GM13977 (cell line): Measurements from ENCODE around the gene C1orf74.

Source experiments
- DNase-seq: peaks from one replicate; pipeline ENCODE4 v3.0.0; 2012; ENCODE audit warnings: low spot score
- in situ Hi-C: fragments of 300-500 bp; cut with MboI; formaldehyde crosslinking; loops from one replicate; pipeline ENCODE4 v1.12.0; 2022; ENCODE audit warnings: low sequenced_read_pairs, low pct_unique_long_range_greater_than_20kb, mixed read lengths, inconsistent platforms; ENCODE audit not compliant: unreplicated experiment
- TF ChIP-seq, protein P1 (sequence below): IDR thresholded peaks from 2 replicates; pipeline ENCODE4 v1.5.1; 2012; ENCODE audit warnings: mild to moderate bottlenecking, control low read depth; ENCODE audit not compliant: insufficient read depth; ENCODE audit errors: extremely low read depth, missing control alignments

The C1orf74 gene

DNA sequence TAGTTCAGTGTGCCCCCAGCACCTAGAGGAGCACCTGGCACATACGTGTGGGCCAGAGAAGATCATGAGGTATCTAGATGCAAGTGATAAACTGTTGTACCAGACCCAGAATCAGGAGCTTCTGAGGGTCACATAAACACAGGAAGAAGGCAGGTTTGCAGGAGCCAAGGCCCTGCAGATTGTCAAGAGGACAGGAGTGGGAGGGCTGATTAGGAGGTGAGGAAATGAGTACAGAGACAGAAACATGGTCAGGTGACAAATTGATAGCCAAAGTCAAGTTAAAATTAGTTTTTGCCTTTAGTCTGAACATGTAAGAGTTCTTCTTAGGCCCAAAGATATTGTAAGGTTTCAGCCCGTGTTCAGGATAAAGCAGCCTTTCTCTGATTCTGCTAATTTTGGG, 42.5 kb downstream of the C1orf74 start:
- in situ Hi-C loops = no loop called here

DNA sequence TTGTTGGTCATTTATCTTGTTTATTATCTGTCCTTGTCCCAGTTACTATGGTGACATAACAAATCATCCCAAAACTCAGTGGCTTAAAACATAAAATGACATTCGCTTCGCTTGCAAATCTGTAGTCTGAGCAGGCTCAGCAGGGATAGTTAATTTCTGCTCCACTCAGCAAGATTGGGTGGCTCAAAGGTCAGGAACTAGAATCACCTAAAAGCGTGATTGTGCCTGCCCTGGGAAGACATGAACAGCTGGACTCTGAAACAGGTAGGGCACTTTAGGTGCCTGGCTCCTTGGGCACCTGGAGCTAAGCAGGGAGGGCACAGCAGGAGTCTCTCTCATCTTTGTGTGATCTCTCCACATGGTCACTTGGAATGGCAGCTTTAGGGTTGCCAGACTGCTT, 43.2 kb downstream of the C1orf74 start:
- DNase-seq = no peak
- in situ Hi-C loops = no loop called here
- TF ChIP-seq, protein P1, sequence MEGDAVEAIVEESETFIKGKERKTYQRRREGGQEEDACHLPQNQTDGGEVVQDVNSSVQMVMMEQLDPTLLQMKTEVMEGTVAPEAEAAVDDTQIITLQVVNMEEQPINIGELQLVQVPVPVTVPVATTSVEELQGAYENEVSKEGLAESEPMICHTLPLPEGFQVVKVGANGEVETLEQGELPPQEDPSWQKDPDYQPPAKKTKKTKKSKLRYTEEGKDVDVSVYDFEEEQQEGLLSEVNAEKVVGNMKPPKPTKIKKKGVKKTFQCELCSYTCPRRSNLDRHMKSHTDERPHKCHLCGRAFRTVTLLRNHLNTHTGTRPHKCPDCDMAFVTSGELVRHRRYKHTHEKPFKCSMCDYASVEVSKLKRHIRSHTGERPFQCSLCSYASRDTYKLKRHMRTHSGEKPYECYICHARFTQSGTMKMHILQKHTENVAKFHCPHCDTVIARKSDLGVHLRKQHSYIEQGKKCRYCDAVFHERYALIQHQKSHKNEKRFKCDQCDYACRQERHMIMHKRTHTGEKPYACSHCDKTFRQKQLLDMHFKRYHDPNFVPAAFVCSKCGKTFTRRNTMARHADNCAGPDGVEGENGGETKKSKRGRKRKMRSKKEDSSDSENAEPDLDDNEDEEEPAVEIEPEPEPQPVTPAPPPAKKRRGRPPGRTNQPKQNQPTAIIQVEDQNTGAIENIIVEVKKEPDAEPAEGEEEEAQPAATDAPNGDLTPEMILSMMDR = no peak

More for the DNA sequence above, 42.5 kb downstream of the C1orf74 start:
- DNase-seq = no peak
- TF ChIP-seq, protein P1 = no peak

DNA sequence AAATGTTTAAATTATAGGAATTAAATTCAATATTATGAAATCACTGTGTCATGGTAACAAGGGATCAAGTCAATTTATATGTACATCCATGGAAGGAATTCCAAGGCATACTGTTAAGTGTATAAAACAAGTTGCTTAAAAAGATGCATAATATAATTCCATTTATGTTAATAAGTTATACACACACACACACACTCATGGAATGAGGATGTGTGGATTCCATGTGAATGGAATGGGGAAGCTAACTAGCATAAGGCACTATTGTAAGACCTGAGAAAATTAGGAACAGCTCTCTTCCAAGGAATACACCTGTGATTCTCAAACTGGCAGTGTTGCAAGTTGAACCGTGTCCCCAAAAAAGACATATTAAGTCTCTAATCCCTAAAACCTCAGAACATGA, 46.1 kb downstream of the C1orf74 start:
- in situ Hi-C loops = no loop called here
- TF ChIP-seq, protein P1 = no peak
- DNase-seq = no peak

DNA sequence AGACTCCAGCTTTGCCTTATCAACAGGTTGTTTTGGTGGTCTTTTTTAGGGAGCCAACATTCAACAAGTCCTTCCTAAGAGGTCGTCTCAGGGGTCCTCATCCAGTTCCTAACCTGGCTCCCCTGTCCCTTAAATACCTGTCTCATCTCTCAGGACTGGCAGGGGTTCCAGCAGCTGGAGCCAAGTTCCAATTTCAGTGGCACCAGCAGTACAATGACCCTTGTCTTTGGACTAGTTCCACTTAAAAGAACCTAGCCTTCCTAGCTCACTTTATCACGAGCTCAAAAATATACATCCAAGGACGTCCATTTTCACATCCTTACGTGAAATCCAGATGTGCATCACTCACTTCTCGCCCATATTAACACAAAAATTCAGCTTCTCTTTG, 47.2 kb downstream of the C1orf74 start:
- TF ChIP-seq, protein P1 = no peak
- in situ Hi-C loops = no loop called here
- DNase-seq = no peak

DNA sequence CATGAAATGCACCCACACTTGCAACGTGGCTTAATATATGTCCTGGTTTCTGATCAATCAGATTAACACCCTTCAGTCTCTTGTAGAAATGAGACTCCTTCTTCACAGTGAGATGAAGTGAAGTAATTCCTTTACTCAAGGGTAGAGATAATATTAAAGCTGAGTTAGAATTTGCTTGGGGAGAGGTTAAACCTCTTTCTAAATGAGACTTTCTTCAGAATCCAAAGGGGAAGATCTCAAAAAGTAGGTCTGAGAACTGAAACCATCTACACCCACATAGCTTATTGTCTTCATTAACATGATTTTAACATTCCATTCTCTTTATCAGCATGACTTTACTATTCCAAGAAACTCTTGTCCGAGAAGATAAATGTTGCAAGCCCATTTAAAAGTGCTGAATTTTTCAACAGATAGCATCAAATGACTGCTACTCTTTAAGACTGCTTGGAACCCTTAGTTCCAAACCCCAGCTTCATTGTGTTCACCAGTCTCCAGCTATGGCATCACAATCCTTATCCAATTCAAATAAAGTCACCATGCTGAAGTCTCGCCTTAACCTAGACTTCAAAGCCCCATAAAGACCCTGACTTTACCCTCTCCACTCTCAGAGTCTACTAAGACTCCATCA, 47.8 kb downstream of the C1orf74 start:
- no peak for DNase-seq
- in situ Hi-C loops = no loop called here
- TF ChIP-seq, protein P1 = no peak

DNA sequence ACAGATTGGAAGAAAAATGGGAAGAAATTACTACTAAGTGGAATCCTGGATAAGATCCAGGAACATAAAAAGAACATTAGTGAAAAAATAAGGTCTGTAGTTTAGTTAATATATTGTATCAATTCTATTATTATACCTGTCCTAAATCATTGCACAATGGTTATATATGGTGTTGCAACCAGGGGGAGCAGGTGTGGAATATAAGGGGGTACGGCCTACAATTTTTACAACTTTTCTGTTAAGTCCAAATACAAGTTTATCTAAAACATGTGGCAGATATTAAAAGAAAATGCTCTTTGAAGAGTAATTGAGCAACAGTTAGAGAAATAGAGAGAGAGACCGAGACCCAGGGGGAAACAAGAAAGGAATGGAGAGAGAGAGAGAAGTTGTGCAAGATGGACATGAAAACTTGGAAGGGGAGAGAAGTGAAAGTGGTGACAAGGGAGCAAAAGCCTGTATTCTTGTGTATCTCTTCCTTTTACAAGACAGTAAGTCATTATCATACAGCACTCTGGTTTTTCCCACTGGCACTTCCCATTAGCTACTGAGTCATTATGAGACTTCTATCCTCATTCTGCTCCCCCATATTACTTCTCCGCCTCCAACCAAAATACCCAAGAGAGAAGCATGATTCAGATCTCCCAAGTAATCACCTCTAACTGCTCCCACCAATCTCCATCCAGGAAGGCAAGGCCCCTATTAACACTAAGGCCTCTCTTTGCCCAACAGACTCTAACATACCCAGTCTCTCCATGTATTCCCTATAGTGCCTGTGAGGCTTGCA, 50.8 kb downstream of the C1orf74 start:
- TF ChIP-seq, protein P1 = no peak
- in situ Hi-C loops = no loop called here

More for the DNA sequence above, 50.8 kb downstream of the C1orf74 start:
- no peak for DNase-seq
